ENCODE data around the gene VGLL4.

GRCh38 chr3:11605398-11605797 lies 38.3 kb downstream of the VGLL4 start:
- TF ChIP-seq CTCF (IDR thresholded peaks at IDR 0.05) (no peak), EZH2 (IDR thresholded peaks at IDR 0.05; ENCODE audit: borderline replicate concordance, insufficient read depth, low read depth, low read length, poor library complexity, severe bottlenecking) (no peak)

All from B cell (primary cell).